GM19193 (cell line): ENCODE results near the gene TMEM132D.

Experiments used
- POLR2A ChIP-seq: IDR thresholded peaks from 4 replicates; pipeline ENCODE4 v1.6.1; 2011; ENCODE audit not compliant: insufficient read depth, insufficient read length; ENCODE audit errors: extremely low read depth

Gene TMEM132D

DNA sequence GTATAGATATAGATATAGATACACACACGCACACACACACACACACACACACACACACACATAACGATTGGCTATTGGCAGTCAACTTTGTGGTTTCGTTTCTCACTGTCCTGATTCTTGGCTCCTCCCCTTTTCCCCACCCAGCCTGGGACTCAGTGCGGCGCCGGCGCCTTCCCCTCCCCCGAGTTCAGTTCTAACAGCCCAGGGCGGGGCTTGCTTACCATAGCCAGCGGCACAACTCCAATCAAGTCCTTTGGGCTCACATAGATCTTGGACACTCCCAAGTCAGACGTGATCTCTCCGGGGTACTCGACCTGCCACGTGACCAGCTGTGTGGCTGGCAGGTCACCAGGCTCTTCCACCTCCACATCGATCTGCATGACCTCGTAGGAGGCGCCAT lies 566.4 kb downstream of the TMEM132D start:
- TF ChIP-seq POLR2A = no peak

DNA sequence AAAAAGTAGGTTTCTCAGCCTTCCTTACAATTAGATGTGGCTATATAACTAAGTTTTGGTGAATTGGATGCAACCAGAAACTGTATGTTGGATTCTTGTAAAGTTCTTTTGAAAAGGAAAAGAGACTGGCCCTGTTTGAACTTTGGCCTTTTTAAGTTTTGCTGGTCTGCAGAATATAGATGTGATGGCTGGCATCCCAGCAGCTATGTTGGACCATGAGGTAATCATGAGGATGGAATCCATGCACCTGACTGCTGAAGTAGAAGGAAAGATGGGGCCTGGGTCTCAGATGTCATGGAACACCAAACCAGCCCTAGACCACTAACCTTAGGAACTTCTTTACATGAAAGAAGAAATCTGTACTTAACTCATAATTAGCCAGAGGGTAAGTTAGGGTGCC lies 568.1 kb downstream of the TMEM132D start:
- TF ChIP-seq POLR2A = no peak

DNA sequence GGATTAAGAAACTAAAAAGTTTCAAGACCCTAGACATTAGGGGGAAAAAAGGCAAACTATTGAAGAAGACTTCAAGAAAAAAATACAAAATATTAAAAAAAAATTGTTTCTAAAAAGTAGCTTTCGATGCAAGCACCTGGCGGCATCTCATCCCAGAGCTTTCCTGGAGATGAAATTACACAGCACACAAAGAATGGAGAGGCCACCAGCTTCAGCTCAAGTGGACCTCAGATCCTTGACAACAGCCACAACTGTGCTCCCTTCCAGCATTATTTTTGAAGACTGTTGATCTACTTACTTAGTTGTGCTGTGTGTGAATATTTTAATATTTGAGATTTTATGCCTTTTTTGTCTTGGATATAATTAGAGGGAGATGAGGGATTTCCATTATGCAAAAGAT lies 571.5 kb downstream of the TMEM132D start:
- no peak for TF ChIP-seq POLR2A

DNA sequence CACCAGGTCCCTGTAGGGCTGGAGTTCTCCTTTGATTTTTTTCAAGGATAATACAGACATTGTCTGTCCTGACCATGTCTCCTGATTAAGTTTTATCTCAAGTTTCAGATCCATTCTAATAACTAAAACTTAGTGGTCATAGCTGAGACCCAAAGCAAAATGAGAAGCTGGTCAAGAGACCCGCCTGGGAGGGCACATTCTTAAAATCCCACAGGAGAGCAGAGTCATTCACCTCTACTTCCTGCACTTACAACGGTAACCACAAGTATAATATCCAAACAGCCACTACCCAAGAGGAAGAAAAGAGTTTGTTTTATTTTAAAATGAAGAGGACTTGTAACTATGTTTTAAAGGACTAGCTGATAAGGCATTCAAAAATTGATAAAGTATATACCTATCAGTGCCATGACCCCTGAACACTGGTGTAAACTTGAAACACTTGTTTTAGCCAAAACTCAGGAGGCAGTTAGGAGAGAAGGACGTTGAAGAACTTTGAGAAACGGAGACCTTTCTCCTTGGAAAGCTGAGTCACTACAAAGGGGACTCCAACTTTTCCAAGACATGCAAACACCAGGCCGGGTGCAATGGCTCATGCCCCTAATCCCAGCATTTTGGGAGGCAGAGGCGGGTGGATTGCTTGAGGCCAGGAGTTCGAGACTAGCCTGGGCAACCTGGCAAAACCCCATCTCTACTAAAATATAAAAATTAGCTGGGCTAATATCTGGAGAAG lies 572.3 kb downstream of the TMEM132D start:
- TF ChIP-seq POLR2A = no peak

DNA sequence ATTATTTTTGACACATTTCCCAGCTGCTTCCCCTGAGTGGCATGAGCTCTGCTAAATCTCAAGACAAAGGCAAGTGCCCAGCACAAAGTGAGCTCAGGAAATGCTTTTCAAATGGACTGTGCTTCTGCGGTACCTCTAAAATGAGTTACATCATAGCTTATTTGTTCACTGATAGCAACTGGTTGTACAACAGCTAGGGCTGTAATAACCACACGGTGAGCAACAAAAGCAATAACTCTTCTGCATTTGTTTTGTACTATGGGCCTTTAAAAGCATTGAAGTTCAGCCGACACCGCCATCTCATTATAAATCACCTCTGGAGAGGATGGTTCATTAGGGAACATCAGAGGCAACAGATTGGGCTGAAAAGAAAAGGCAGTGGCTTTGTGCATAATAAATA lies 575.6 kb downstream of the TMEM132D start:
- TF ChIP-seq POLR2A = no peak

DNA sequence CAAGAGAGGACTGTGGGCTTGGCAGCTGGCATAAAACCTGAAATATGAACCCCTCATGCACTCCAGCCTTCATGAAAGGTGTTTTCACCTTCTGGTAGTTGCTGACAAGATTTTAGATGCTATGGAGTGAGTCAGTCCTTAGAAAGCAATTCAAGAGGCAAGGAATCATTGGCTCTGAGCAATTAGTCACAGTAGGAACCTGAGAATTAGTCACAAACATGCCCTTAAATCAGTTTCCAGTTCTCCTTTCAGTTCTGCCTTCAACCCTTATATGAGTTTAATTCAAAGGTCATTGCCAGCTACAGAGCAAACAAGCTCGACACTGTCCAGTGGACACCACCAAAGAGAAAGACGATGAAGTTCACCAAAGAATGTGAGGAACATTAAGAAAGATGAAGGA lies 578.3 kb downstream of the TMEM132D start:
- TF ChIP-seq POLR2A = no peak

DNA sequence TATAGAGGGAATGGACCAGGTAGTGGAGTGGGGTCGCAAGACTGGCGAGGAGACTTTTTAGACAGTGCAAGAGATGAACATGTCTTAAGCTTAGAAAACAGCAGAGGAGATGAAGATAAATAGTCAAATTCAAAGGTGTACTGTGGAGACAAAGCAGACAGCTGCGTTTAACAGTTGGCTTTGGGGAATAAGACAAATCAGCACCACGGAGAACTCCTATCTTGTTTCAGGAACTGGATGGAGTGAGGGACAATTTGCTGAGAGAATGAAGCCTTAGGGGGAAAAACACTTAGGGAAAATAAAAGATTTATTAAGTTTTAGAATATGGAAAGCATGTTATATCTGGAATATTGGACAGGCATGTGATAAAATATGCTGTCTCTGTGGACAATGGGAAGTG lies 591.8 kb downstream of the TMEM132D start:
- no peak for TF ChIP-seq POLR2A

DNA sequence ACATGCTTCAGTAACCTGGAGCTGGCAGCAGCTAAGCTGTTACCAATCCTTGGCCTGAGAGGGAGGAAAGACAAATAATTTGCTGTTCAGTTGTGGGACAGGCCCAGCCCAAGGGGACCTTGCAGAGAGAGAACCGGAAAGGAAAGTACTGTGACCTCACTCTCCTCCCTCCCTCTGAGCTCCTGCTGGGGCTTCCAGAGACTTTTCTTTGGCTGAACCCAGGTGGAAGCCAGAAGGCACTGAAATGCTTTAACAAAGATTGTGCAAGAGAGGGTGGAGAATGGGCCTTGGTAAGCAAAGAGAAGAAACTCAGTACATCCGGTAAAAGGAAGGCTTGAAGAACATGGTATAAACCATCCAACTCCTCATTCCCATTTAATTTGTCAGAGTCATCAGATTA lies 593.5 kb downstream of the TMEM132D start:
- TF ChIP-seq POLR2A = no peak

DNA sequence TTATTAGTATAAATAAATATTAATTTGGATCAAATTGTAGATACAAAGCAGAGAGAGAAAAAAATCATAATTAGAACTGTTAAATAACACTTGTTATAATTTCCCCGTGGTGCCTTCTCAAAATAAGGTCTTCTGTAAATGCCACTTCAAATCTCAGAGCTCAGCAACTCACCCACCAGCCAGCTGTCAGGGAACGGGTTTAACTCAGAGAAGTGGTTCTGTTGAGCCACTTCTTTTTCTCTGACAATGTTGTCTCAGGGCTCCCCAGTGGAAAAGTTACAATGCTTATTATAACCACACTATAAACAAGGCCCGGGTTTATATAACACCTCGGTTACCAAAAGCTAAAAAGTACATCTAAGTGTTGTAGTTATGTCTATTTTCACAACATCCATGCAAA lies 598.0 kb downstream of the TMEM132D start:
- no peak for TF ChIP-seq POLR2A

DNA sequence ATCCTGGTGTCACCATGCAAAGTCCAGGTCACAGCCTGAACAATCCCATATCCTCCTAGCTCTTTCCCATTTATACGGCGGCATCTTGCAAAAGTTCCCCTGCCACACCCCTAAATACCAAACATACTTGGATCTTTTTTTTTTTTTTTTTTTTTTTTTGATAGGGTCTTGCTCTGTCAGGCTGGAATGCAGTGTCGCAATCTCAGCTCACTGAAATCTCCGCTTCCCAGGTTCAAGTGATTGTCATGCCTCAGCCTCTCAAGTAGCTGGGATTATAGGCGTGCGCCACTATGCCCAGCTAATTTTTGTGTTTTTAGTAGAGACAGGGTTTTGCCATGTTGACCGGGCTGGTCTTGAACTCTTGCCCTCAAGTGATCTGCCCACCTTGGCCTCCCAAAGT lies 599.3 kb downstream of the TMEM132D start:
- TF ChIP-seq POLR2A = no peak

DNA sequence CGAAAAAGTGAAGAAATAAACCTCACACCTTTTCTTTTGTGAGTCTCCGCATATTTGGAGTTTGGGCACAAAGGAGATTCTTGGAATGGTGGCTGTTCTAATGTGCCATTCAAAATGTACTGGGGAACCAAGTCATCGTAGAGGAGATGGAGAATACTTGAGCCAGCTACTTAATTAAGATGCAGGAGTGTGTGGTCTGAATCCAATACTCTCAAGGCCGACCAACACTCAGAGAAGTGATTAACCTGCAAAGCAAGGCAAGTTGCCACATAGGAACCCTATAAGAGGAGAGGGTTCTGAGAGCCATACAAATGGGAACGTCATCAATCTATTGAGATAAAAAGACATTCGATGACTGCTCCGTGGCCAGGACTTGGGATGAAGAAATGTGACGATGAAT lies 603.8 kb downstream of the TMEM132D start:
- TF ChIP-seq POLR2A = no peak

DNA sequence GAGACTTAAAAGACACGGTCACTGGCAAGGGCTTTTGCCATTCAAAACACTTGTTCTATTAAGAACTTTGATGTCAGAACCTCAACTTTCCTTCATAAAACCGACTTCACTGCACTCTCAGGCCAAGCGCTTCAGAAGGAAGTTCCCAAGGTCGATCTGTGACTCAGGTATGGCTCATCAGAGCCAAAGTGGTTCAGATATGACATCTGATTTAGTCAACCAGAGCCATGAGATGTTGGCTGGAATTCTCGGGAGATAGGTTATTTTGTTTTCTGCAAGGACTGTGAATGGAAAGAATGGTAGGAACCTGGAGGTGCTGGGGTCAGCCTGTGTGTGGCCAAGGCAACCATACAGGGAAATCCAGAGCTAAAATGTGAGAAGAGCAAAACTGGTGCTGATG lies 604.9 kb downstream of the TMEM132D start:
- TF ChIP-seq POLR2A = no peak

DNA sequence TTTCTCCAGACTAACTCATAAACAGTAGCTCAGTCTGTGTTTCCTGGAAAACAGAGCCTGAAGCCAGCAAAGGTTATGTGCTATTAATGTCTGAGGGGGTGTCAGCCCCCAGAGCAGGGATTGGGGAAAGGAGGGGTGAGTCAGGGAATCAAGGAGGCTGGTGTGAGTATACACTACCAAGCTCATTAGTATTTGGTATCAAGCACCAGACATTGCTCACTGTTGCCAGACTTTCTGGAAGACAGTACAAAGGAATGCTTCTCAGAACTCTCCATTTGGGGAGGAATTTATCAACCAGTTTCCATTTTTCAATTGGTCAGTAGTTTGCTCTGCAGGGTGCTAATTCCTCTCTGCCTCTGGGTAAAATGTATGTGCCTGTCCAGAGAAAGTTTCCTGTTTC lies 607.2 kb downstream of the TMEM132D start:
- TF ChIP-seq POLR2A = no peak

DNA sequence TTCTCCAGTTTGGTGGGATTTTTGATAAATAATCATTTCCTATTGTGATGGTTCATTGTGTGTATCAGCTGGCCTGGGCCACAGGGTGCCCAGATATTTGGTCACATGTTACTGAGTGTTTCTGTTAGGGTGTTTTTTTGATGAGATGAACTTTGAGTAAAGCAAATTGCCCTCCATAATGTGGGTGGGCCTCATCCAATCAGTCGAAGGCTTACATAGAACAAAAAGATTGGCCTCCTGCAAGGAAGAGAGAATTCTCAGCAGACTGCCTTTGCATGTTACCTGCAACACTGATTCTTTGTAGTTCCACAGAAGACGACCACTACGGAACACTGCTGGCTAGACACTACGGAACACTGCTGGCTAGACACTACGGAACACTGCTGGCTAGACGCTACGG lies 609.0 kb downstream of the TMEM132D start:
- no peak for TF ChIP-seq POLR2A

DNA sequence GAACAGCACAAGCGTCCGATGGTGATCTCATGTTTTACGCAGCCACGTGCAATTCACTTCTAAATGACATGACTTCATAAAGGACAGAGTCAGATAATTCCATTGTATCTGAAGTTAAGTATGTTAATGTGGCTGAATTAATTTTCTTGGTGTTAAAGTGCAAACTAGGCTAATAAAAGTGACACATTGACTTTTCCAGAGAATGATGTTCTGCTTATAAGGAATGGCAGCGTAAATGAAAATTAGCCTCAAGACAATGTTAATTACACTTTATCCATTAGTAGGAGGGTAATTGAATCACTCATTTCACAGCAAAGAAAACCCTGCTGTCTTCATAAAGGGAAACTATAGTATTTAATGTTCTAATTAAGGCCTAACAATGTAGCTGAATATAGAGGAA lies 624.1 kb downstream of the TMEM132D start:
- no peak for TF ChIP-seq POLR2A

DNA sequence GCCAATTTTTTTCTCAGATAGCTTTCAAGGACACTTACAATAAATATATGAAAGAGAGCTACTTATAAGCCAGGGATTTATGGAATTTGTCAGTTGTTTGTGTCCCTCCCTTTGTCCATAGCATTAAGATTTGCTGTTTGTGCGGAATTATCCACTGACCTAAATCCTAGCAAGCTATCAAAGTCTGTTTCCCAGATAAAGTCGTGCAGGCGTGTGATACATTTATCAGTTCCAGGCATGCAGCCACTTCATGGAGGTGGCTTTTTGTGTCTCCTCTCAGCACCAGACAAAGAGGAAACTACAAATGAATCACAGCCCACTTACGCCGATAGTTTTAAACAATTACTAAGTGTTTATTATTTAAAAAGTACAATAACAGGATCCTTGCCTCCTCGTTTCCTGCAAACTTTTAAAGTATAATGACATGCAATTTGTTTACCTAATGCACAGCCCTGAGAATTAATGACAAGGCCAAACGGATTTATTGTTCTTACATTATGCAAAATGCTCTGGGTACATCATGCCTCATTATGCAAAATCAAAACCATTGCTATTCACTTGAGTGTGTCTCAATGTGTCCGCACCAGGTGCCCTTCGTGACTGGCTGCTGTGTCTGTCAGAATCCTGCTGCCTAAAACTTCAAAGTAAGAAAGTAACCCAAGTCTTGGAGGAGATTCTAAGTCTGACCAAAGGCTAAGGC lies 627.3 kb downstream of the TMEM132D start:
- no peak for TF ChIP-seq POLR2A
